GM23338 (cell line): ENCODE measurements around the gene HLA-DQB2. TPM values are rescaled to one million over a fixed set of nuclear protein-coding genes. Genes with fewer than 3 reads are reported as not detected.
"Not testable (repeated sequence)": the region's sequence is repeated elsewhere in the genome, so short reads cannot be mapped to it uniquely, and the experiment has no call there.

Experiments
- ATAC-seq: fragments of 200-7000 bp; cut with Tn5 transposase; 3 replicates; pipeline ENCODE4 v1.9.1; 2020
- DNase-seq: peaks from one replicate; pipeline ENCODE4 v3.0.0-alpha.2; 2015; ENCODE audit warnings: low spot score
- H2AFZ ChIP-seq: fragments of 200-600 bp; sonication (generic); 2 replicates; pipeline ENCODE4 v1.8.0; 2016; ENCODE audit warnings: antibody characterized with exemption, mild to moderate bottlenecking, moderate library complexity
- H3F3A ChIP-seq: fragments of 200-600 bp; sonication (generic); replicated peaks from 2 replicates; pipeline ENCODE4 v1.8.0; 2017; ENCODE audit warnings: antibody characterized with exemption, mixed run types, low read depth
- H3K27ac ChIP-seq: fragments of 200-600 bp; sonication (generic); 2 replicates; pipeline ENCODE4 v1.6.1; 2016; ENCODE audit warnings: low read depth
- H3K27me3 ChIP-seq: fragments of 200-600 bp; sonication (generic); 2 replicates; pipeline ENCODE4 v1.8.0; 2016; ENCODE audit warnings: mild to moderate bottlenecking, mixed run types, moderate library complexity; ENCODE audit not compliant: insufficient read depth
- H3K36me3 ChIP-seq: fragments of 200-600 bp; sonication (generic); 2 replicates; pipeline ENCODE4 v1.8.0; 2016; ENCODE audit warnings: mild to moderate bottlenecking; ENCODE audit not compliant: insufficient read depth
- H3K4me1 ChIP-seq: fragments of 200-600 bp; sonication (generic); 2 replicates; pipeline ENCODE4 v1.8.0; 2016; ENCODE audit warnings: mild to moderate bottlenecking, moderate library complexity; ENCODE audit not compliant: insufficient read depth
- H3K4me2 ChIP-seq: fragments of 200-600 bp; sonication (generic); 2 replicates; pipeline ENCODE4 v1.7.1; 2017; ENCODE audit warnings: mixed run types
- H3K4me3 ChIP-seq: fragments of 200-600 bp; sonication (generic); 2 replicates; pipeline ENCODE4 v1.6.1; 2016; ENCODE audit warnings: mixed run types
- H3K79me2 ChIP-seq: fragments of 200-600 bp; sonication (generic); replicated peaks from 2 replicates; pipeline ENCODE4 v1.8.0; 2017; ENCODE audit warnings: mild to moderate bottlenecking; ENCODE audit not compliant: insufficient read depth
- H3K9me2 ChIP-seq: fragments of 200-600 bp; sonication (generic); 2 replicates; pipeline ENCODE4 v1.8.0; 2017; ENCODE audit not compliant: insufficient read depth
- H4K20me1 ChIP-seq: fragments of 200-600 bp; sonication (generic); replicated peaks from 2 replicates; pipeline ENCODE4 v1.8.0; 2017; ENCODE audit warnings: mild to moderate bottlenecking; ENCODE audit not compliant: insufficient read depth
- H3K27ac Mint-ChIP-seq: 2 replicates; pipeline ENCODE4 v1.8.0; 2020; ENCODE audit warnings: inconsistent platforms, mild to moderate bottlenecking, moderate library complexity, mixed read lengths
- H3K27me3 Mint-ChIP-seq: 3 replicates; pipeline ENCODE4 v1.8.0; 2022; ENCODE audit warnings: low read depth, mild to moderate bottlenecking, moderate library complexity, mixed read lengths, inconsistent platforms; ENCODE audit not compliant: insufficient read depth, poor library complexity
- H3K36me3 Mint-ChIP-seq: 3 replicates; pipeline ENCODE4 v1.8.0; 2021; ENCODE audit warnings: low read depth, mild to moderate bottlenecking, inconsistent platforms, moderate library complexity, mixed read lengths
- H3K4me1 Mint-ChIP-seq: 3 replicates; pipeline ENCODE4 v1.8.0; 2020; ENCODE audit warnings: mild to moderate bottlenecking, inconsistent platforms, mixed read lengths
- H3K4me3 Mint-ChIP-seq: 3 replicates; pipeline ENCODE4 v1.8.0; 2021; ENCODE audit warnings: moderate library complexity, mild to moderate bottlenecking, inconsistent platforms, mixed read lengths
- H3K9me3 Mint-ChIP-seq: 3 replicates; pipeline ENCODE4 v1.8.0; 2020; ENCODE audit warnings: moderate library complexity, mild to moderate bottlenecking, inconsistent platforms, mixed read lengths
- EZH2 ChIP-seq: fragments of 200-600 bp; sonication (generic); IDR thresholded peaks from one replicate; pipeline ENCODE4 v1.8.0; 2017; ENCODE audit warnings: antibody characterized with exemption, mild to moderate bottlenecking, low read depth; ENCODE audit not compliant: unreplicated experiment
- ZNF331 ChIP-seq: fragments of 250-450 bp; sonication (Bioruptor Pico); IDR thresholded peaks from 2 replicates; pipeline ENCODE4 v1.5.0; 2020; ENCODE audit warnings: low read depth, mild to moderate bottlenecking, moderate library complexity
- polyA plus RNA-seq: library from polyadenylated mRNA; unstranded; fragments of >200 nt; fragmentation: Nextera tagmentation; extraction: Ambion mirVana; gene quantifications from 2 replicates; pipeline ENCODE4 v1.2.1, GENCODE V29; 2016
- total RNA-seq: library from RNA; depleted of rRNA; stranded (reverse); fragments of >200 nt; shearing (Covaris generic); gene quantifications from 2 replicates; pipeline ENCODE4 v1.2.3, GENCODE V29; 2014
- TF ChIP-seq, protein P1 (sequence below): fragments of 250-450 bp; sonication (Bioruptor Pico); IDR thresholded peaks from 2 replicates; pipeline ENCODE4 v1.5.0; 2020; ENCODE audit warnings: mild to moderate bottlenecking, moderate library complexity
- TF ChIP-seq, protein P2 (sequence below), 2 experiments: fragments of 200-600 bp in 1 of 2; sonication (generic) in 1 of 2; conservative IDR thresholded peaks; 2 replicates each; pipeline versions ENCODE4 v1.5.1 to v1.6.1; 2016 to 2017; ENCODE audit warnings: antibody characterized with exemption in 2 of 2, low read depth in 2 of 2, mild to moderate bottlenecking in 2 of 2, moderate library complexity in 1 of 2

The HLA-DQB2 gene
- total and polyA plus RNA-seq, 2 experiments from 2014 or later: not detected

DNA sequence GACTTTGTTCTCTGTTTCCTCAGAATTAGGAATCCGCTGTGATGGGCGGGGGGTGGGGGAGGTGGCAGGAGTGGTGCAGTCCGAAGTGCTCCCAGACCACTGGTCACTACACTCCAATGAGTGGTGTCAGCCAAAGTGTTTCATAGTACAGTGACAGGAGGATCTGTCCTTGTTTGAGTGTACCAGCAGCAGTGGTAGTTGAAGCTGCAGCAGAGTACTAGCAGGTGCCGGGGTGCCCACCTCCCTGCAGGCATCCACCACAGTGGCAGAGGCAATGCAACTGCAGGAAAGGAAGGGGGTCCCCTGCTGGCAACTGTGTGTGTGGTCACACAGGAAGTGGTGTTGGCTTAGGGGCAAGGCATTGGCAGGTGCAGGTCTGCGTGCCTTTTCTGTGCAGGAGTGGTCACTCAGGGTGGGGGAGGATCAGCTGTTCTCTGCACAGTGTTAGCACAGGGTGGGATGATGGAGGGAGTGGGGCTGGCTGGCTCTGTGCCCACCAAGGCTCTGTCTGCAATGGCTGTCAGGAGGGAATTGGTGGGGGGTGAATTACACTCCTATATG lies 43.8 kb upstream of the HLA-DQB2 start:
- Mint-ChIP-seq H3K36me3 (no peaks in the 10 kb centered on the region; the same call in 2 of the 3 replicates), H3K9me3 (no peaks in the 10 kb centered on the region), H3K4me3 (no peak overlapping the region), H3K27me3 (peaks cover 9% of the 10 kb centered on the region), H3K27ac (no peak overlapping the region), H3K4me1 (peaks cover 5% of the 10 kb centered on the region; the same call in 2 of the 3 replicates)
- no peaks in the 10 kb centered on the region for H4K20me1 ChIP-seq
- TF ChIP-seq, protein P1, sequence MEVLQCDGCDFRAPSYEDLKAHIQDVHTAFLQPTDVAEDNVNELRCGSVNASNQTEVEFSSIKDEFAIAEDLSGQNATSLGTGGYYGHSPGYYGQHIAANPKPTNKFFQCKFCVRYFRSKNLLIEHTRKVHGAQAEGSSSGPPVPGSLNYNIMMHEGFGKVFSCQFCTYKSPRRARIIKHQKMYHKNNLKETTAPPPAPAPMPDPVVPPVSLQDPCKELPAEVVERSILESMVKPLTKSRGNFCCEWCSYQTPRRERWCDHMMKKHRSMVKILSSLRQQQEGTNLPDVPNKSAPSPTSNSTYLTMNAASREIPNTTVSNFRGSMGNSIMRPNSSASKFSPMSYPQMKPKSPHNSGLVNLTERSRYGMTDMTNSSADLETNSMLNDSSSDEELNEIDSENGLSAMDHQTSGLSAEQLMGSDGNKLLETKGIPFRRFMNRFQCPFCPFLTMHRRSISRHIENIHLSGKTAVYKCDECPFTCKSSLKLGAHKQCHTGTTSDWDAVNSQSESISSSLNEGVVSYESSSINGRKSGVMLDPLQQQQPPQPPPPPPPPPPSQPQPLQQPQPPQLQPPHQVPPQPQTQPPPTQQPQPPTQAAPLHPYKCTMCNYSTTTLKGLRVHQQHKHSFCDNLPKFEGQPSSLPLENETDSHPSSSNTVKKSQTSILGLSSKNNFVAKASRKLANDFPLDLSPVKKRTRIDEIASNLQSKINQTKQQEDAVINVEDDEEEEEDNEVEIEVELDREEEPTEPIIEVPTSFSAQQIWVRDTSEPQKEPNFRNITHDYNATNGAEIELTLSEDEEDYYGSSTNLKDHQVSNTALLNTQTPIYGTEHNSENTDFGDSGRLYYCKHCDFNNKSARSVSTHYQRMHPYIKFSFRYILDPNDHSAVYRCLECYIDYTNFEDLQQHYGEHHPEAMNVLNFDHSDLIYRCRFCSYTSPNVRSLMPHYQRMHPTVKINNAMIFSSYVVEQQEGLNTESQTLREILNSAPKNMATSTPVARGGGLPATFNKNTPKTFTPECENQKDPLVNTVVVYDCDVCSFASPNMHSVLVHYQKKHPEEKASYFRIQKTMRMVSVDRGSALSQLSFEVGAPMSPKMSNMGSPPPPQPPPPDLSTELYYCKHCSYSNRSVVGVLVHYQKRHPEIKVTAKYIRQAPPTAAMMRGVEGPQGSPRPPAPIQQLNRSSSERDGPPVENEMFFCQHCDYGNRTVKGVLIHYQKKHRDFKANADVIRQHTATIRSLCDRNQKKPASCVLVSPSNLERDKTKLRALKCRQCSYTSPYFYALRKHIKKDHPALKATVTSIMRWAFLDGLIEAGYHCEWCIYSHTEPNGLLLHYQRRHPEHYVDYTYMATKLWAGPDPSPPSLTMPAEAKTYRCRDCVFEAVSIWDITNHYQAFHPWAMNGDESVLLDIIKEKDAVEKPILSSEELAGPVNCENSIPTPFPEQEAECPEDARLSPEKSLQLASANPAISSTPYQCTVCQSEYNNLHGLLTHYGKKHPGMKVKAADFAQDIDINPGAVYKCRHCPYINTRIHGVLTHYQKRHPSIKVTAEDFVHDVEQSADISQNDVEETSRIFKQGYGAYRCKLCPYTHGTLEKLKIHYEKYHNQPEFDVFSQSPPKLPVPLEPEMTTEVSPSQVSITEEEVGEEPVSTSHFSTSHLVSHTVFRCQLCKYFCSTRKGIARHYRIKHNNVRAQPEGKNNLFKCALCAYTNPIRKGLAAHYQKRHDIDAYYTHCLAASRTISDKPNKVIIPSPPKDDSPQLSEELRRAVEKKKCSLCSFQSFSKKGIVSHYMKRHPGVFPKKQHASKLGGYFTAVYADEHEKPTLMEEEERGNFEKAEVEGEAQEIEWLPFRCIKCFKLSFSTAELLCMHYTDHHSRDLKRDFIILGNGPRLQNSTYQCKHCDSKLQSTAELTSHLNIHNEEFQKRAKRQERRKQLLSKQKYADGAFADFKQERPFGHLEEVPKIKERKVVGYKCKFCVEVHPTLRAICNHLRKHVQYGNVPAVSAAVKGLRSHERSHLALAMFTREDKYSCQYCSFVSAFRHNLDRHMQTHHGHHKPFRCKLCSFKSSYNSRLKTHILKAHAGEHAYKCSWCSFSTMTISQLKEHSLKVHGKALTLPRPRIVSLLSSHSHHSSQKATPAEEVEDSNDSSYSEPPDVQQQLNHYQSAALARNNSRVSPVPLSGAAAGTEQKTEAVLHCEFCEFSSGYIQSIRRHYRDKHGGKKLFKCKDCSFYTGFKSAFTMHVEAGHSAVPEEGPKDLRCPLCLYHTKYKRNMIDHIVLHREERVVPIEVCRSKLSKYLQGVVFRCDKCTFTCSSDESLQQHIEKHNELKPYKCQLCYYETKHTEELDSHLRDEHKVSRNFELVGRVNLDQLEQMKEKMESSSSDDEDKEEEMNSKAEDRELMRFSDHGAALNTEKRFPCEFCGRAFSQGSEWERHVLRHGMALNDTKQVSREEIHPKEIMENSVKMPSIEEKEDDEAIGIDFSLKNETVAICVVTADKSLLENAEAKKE (CRISPR knock-in tag): no peak
- no peak for TF ChIP-seq EZH2
- no peak for TF ChIP-seq ZNF331 (CRISPR knock-in tag)
- TF ChIP-seq, protein P2, sequence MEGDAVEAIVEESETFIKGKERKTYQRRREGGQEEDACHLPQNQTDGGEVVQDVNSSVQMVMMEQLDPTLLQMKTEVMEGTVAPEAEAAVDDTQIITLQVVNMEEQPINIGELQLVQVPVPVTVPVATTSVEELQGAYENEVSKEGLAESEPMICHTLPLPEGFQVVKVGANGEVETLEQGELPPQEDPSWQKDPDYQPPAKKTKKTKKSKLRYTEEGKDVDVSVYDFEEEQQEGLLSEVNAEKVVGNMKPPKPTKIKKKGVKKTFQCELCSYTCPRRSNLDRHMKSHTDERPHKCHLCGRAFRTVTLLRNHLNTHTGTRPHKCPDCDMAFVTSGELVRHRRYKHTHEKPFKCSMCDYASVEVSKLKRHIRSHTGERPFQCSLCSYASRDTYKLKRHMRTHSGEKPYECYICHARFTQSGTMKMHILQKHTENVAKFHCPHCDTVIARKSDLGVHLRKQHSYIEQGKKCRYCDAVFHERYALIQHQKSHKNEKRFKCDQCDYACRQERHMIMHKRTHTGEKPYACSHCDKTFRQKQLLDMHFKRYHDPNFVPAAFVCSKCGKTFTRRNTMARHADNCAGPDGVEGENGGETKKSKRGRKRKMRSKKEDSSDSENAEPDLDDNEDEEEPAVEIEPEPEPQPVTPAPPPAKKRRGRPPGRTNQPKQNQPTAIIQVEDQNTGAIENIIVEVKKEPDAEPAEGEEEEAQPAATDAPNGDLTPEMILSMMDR (conservative IDR thresholded peaks at IDR 0.05; ENCODE audit: low read depth in 2 of 2): peak; percentile 30 to 55
- H3K27me3 ChIP-seq: no peaks in the 10 kb centered on the region
- H3K4me1 ChIP-seq: no peaks in the 10 kb centered on the region; the same call in 1 of the 2 replicates
- ATAC-seq (peak; percentile 86), DNase-seq (peak; percentile 50)
- no peak overlapping the region for H3K4me2 ChIP-seq
- H3K36me3 ChIP-seq: no peaks in the 10 kb centered on the region
- H3K27ac ChIP-seq: no peak overlapping the region
- no peaks in the 10 kb centered on the region; the same call in 1 of the 2 replicates for H3K9me2 ChIP-seq
- no peak overlapping the region for H3K4me3 ChIP-seq
- no peaks in the 10 kb centered on the region for H3F3A ChIP-seq
- no peak overlapping the region for H2AFZ ChIP-seq
- no peaks in the 10 kb centered on the region for H3K79me2 ChIP-seq

DNA sequence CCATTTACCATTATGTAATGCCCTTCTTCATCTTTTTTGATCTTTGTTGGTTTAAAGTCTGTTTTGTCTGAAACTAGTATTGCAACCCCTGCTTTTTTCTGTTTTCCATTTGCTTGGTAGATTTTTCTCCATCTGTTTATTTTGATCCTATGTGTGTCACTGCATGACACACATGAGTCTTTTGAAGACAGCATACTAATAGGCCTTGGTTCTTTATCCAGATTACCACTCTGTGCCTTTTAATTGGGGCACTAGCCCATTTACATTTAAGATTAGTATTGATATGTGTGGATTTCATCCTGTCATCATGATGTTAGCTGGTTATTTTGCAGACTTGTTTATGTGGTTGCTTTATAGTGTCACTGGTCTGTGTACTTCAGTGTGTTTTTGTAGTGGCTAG lies 42.1 kb upstream of the HLA-DQB2 start:
- H3K4me1 ChIP-seq, H3K27me3 Mint-ChIP-seq, H3K4me1 Mint-ChIP-seq, H3K9me3 Mint-ChIP-seq, H3K4me3 Mint-ChIP-seq, H3K27me3 ChIP-seq, ATAC-seq, H3K27ac Mint-ChIP-seq, H2AFZ ChIP-seq, H4K20me1 ChIP-seq, H3K4me3 ChIP-seq, H3K79me2 ChIP-seq, H3K36me3 ChIP-seq, H3K36me3 Mint-ChIP-seq, DNase-seq, H3K9me2 ChIP-seq, H3F3A ChIP-seq, H3K4me2 ChIP-seq, H3K27ac ChIP-seq: not testable (repeated sequence)
